Measurements from ENCODE around the gene CACNA1A. TPM values are rescaled to one million over a fixed set of nuclear protein-coding genes. Genes with fewer than 3 reads are reported as not detected.

The CACNA1A gene
- total RNA-seq = 10 to 100 TPM in 1 of 3 donors, 1 to 10 TPM in 2; 2.3 to 10.1 (median 5.7) TPM
- long read RNA-seq, donor 1 = 0 reads
- long read RNA-seq, donor 2, partial matches to known transcripts = 1 of 1 reads
- long read RNA-seq, donor 2, other reads (novel, unspliced or antisense) = 0 of 1 reads

DNA sequence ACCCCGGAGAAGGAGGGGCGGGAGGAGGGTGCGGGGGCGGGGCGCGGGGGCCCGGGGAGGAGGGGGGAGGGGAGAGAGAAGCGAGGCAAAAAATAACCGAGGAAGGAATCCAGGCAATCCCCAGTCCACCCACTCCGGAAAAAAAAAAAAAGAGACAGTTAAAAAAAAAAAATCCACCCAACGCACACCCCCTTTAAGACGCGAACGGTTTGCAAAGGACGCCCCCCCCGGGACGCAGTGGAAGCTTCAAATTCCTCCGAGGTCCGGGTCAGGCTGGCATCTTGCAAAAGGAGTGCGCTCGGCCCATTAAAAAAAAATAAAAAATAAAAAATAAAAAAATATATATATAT, at the start of gene CACNA1A:
Gene CACNA1A, minus strand, starts transcription at position 9 of the 350 bp plus-strand sequence. CDS start 255 bp downstream, outside the sequence.
- ATAC-seq = no peak
- Histone ChIP-seq H3K36me3 (ENCODE audit: low read depth) (no peaks in the 10 kb centered on the region), H3K4me1 (ENCODE audit: low read depth) (no peaks in the 10 kb centered on the region), H3K4me3 (no peak within 1 kb of the TSS), H3K9me3 (no peaks in the 10 kb centered on the region)
- intact Hi-C loops (cut with DNase I, micrococcal nuclease) = no loop called here
- DNase-seq = no peak
- TF ChIP-seq, protein P1, sequence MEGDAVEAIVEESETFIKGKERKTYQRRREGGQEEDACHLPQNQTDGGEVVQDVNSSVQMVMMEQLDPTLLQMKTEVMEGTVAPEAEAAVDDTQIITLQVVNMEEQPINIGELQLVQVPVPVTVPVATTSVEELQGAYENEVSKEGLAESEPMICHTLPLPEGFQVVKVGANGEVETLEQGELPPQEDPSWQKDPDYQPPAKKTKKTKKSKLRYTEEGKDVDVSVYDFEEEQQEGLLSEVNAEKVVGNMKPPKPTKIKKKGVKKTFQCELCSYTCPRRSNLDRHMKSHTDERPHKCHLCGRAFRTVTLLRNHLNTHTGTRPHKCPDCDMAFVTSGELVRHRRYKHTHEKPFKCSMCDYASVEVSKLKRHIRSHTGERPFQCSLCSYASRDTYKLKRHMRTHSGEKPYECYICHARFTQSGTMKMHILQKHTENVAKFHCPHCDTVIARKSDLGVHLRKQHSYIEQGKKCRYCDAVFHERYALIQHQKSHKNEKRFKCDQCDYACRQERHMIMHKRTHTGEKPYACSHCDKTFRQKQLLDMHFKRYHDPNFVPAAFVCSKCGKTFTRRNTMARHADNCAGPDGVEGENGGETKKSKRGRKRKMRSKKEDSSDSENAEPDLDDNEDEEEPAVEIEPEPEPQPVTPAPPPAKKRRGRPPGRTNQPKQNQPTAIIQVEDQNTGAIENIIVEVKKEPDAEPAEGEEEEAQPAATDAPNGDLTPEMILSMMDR (IDR thresholded peaks at IDR 0.05) = no peak

DNA sequence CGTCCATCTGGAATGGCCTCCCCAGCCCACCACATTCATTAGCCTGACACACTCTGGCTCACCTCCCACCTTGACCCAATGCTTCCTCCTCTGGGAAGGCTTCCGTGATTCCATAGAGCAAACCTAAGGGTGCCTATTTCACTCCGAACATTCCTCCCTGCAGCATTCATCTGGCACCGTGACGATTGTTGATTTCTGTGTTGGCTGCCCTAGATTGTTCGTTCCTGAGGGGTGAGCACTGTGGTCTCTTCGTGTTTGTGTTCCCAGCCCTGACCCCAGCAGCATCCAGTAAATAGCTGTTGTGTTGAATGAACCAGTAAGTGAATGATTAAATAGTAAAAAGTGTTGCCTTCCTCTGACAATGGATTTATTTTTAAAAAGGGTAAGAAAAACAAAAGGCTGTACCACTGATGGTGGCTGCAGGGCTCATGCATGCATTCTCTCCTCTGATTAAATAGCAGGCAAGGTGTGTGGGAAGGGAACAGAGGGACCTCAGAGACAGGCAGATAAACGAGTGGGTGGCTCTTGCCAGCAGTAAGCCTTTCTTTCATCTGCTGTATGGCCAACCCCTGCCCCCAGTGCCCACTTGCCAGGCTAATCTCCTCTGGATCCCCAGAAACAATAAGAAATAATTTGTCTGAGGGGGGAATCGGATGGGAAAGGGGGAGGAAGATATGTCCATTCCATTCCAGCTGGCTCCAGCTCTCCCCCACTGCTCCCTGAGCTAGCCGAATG, 48.4 kb upstream of the CACNA1A start:
- TF ChIP-seq, protein P1 (IDR thresholded peaks at IDR 0.05) = no peak
- DNase-seq = no peak
- H3K36me3 ChIP-seq (ENCODE audit: low read depth) = no peaks in the 10 kb centered on the region
- intact Hi-C loops (cut with DNase I, micrococcal nuclease) = no loop called here
- no peaks in the 10 kb centered on the region for H3K4me1 ChIP-seq (ENCODE audit: low read depth)
- ATAC-seq = no peak
- no peak overlapping the region for H3K4me3 ChIP-seq
- no peaks in the 10 kb centered on the region for H3K9me3 ChIP-seq

DNA sequence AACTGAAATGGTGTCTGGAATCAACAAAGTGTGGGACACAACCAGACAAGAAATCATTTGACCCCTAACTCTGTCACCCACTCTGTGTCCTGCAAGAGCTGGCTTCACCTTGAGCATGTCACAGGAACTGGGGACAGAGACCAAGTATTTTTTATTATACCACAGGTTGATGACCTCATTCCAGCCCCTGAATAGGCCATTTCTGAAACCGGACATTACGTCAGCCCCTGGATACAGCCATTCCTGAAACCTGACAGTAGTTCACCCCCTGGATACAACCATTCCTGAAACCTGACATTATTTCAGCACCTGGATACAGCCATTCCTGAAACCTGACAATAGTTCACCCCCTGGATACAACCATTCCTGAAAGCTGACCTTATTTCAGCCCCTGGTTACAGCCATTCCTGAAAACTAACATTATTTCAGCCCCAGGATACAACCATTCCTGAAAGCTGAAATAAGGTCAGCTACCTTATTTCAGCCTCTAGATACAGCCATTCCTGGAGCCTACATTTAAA, 47.7 kb upstream of the CACNA1A start:
- H3K36me3 ChIP-seq (ENCODE audit: low read depth) = no peaks in the 10 kb centered on the region
- ATAC-seq (no peak), DNase-seq (no peak)
- H3K4me1 ChIP-seq (ENCODE audit: low read depth) = no peaks in the 10 kb centered on the region
- no peaks in the 10 kb centered on the region for H3K9me3 ChIP-seq
- TF ChIP-seq, protein P1 (IDR thresholded peaks at IDR 0.05) = no peak
- intact Hi-C loops (cut with DNase I, micrococcal nuclease) = no loop called here
- no peak overlapping the region for H3K4me3 ChIP-seq

DNA sequence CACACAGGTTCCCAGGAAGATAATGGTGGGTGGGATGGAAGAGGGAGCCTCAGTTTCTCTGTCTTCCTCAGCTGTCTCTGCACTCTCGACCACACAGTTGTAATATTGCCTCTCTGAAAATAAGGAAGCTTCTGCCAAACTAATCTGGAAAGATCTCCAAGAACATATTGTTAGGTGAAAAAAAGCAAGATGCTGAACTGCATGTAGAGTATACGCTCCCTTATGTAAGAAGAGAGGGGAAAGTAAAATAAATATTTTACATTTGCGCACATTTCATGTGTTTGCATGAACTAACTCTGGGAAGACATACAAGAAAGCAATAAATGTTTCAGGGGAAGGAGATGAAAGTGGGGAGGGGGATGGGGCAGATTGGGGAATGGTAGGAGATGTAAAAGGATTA, 41.9 kb upstream of the CACNA1A start:
- intact Hi-C loops (cut with DNase I, micrococcal nuclease) = no loop called here
- no peak overlapping the region for H3K4me3 ChIP-seq
- ATAC-seq (no peak), DNase-seq (no peak)
- no peaks in the 10 kb centered on the region for H3K9me3 ChIP-seq
- TF ChIP-seq, protein P1 (IDR thresholded peaks at IDR 0.05) = no peak
- H3K36me3 ChIP-seq (ENCODE audit: low read depth) = no peaks in the 10 kb centered on the region
- H3K4me1 ChIP-seq (ENCODE audit: low read depth) = no peaks in the 10 kb centered on the region

DNA sequence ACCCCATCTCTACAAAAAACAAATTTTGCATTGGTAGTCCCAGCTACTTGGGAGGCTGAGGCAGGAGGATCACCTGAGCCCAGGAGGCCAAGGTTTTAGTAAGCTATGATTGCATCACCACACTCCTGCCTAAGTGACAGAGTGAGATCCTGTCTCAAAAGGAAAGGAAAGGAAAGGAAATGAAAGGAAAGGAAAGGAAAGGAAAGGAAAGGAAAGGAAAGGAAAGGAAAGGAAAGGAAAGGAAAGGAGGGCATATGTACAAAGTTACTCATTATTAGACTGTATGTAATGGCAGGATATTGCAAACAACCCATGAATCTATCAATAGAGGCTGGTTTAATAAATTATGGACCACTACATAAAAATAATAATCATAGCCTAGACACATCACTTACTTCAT, 40.8 kb upstream of the CACNA1A start:
- Histone ChIP-seq H3K4me3 (no peak overlapping the region), H3K9me3 (no peaks in the 10 kb centered on the region), H3K36me3 (ENCODE audit: low read depth) (no peaks in the 10 kb centered on the region), H3K4me1 (ENCODE audit: low read depth) (no peaks in the 10 kb centered on the region)
- TF ChIP-seq, protein P1 (IDR thresholded peaks at IDR 0.05) = no peak
- DNase-seq (no peak), ATAC-seq (no peak)
- intact Hi-C loops (cut with DNase I, micrococcal nuclease) = no loop called here

Data from mucosa of descending colon (tissue), 3 donors.